ENCODE measurements around the gene TBC1D4.
"Not testable (repeated sequence)": the region's sequence is repeated elsewhere in the genome, so short reads cannot be mapped to it uniquely, and the experiment has no call there.

The TBC1D4 gene

GRCh38 chr13:75258159-75258782, 223.7 kb downstream of the TBC1D4 start:
- Mint-ChIP-seq H3K4me3 (no peak overlapping the region), H3K27me3 (peaks cover 3% of the 10 kb centered on the region), H3K36me3 (no peaks in the 10 kb centered on the region), H3K4me1 (no peaks in the 10 kb centered on the region), H3K27ac (no peak overlapping the region), H3K9me3 (no peaks in the 10 kb centered on the region)
- ATAC-seq (ENCODE audit: low read depth) = no peak
- DNase-seq (ENCODE audit: low spot score in 2 of 2) = no peak

DNA sequence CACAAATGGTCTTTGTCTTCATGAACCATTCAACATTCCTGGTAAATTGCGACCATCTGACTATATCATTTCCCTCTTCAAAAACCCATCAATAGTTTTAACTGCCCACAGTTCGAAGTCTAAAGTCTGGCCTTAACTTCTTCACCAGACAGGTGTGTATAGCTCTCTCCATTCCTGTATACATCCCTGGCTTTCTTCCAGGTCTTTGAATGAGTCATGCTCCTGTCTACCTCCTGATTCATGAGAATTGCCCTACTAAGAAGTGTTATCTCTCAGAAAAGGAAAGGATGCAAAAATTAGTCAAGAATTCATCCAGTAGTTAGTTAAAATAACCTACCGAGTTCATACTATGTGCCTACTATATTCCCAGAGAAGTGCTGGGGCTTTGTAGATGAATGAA, 225.0 kb downstream of the TBC1D4 start:
- ATAC-seq (ENCODE audit: low read depth) = no peak
- Mint-ChIP-seq H3K9me3 (no peaks in the 10 kb centered on the region), H3K4me3 (no peak overlapping the region), H3K27me3 (peaks cover 4% of the 10 kb centered on the region), H3K4me1 (no peaks in the 10 kb centered on the region), H3K27ac (no peak overlapping the region), H3K36me3 (no peaks in the 10 kb centered on the region)
- no peak for DNase-seq (ENCODE audit: low spot score in 2 of 2)

DNA sequence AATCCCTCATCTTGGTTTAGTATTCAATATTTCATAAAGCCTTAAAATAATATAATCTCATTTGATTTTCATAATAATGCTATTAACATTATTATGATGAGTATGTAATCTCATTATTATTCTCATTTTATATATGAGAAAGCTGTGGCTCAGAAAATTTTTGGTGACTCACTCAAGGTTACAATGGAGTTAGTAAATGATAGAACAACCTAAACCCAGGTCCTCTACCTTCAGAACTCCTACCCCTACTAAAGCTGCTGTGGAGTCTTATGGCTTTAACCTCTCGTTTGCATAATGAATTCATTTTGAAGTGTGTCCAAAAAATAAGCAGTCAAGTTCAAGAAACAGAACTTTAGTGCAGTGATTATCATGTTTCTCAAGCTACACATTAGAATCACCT, 226.3 kb downstream of the TBC1D4 start:
- no peak for ATAC-seq (ENCODE audit: low read depth)
- Mint-ChIP-seq H3K36me3 (no peaks in the 10 kb centered on the region), H3K27ac (no peak overlapping the region)

GRCh38 chr13:75255147-75255546, 226.8 kb downstream of the TBC1D4 start:
- Mint-ChIP-seq H3K27ac (no peak overlapping the region), H3K9me3 (no peaks in the 10 kb centered on the region), H3K27me3 (peaks cover 4% of the 10 kb centered on the region), H3K36me3 (no peaks in the 10 kb centered on the region), H3K4me1 (no peaks in the 10 kb centered on the region), H3K4me3 (no peak overlapping the region)
- no peak for DNase-seq (ENCODE audit: low spot score in 2 of 2)
- no peak for ATAC-seq (ENCODE audit: low read depth)

More for the DNA sequence above, 226.3 kb downstream of the TBC1D4 start:
- H3K4me1 Mint-ChIP-seq = no peaks in the 10 kb centered on the region
- no peaks in the 10 kb centered on the region for H3K9me3 Mint-ChIP-seq
- H3K27me3 Mint-ChIP-seq = peaks cover 4% of the 10 kb centered on the region
- DNase-seq (ENCODE audit: low spot score in 2 of 2) = no peak
- no peak overlapping the region for H3K4me3 Mint-ChIP-seq

- Mint-ChIP-seq H3K27me3 (peaks cover 6% of the 10 kb centered on the region), H3K4me3 (no peak overlapping the region), H3K9me3 (no peaks in the 10 kb centered on the region), H3K27ac (no peak overlapping the region), H3K36me3 (no peaks in the 10 kb centered on the region), H3K4me1 (no peaks in the 10 kb centered on the region)
- DNase-seq (ENCODE audit: low spot score in 2 of 2) = no peak
- ATAC-seq (ENCODE audit: low read depth) = no peak
Observed at GRCh38 chr13:75251188-75251587, 230.8 kb downstream of the TBC1D4 start.

DNA sequence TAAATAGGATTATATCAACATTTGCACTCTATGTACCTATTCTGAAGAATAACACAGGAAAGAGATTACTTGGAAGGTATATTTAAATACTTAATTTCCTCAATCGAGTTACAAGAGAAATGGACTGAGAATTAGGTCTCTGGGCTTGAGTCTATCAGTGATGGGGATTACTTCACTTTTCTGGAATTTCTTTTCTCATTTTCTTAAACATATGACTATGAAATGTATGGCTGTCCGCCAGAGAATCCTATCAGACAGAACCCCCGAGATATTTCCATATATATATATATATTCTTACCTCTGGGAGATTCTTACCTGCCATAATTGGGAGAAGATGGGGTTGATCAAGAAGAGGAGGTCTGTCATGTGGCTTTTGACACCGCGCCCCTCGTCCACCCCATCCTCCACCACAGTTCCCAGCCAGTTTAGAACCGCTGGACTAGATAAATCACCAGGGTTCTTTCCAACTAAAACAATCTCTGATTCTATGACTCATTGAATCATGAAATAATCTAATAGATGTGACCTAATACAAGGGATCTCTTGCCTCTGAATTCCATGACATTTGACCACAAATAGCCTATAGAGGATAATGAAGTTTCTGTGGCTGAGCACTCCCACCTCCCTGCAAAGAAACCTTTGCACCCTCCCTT, 231.3 kb downstream of the TBC1D4 start:
- Mint-ChIP-seq H3K36me3 (peaks cover 2% of the 10 kb centered on the region), H3K4me3 (no peak overlapping the region), H3K27me3 (peaks cover 8% of the 10 kb centered on the region), H3K4me1 (no peaks in the 10 kb centered on the region), H3K9me3 (peaks cover 2% of the 10 kb centered on the region), H3K27ac (no peak overlapping the region)
- DNase-seq (ENCODE audit: low spot score in 2 of 2) (no peak), ATAC-seq (ENCODE audit: low read depth) (no peak)

GRCh38 chr13:75245578-75245977, 236.4 kb downstream of the TBC1D4 start:
- not testable (repeated sequence) for H3K9me3 Mint-ChIP-seq; H3K27me3 Mint-ChIP-seq; H3K4me1 Mint-ChIP-seq; H3K36me3 Mint-ChIP-seq; H3K4me3 Mint-ChIP-seq; ATAC-seq (ENCODE audit: low read depth); DNase-seq (ENCODE audit: low spot score in 2 of 2); H3K27ac Mint-ChIP-seq

GRCh38 chr13:75240240-75240639, 241.7 kb downstream of the TBC1D4 start:
- H3K4me1 Mint-ChIP-seq; ATAC-seq (ENCODE audit: low read depth); H3K27ac Mint-ChIP-seq; H3K9me3 Mint-ChIP-seq; H3K4me3 Mint-ChIP-seq; H3K27me3 Mint-ChIP-seq; H3K36me3 Mint-ChIP-seq; DNase-seq (ENCODE audit: low spot score in 2 of 2): not testable (repeated sequence)

DNA sequence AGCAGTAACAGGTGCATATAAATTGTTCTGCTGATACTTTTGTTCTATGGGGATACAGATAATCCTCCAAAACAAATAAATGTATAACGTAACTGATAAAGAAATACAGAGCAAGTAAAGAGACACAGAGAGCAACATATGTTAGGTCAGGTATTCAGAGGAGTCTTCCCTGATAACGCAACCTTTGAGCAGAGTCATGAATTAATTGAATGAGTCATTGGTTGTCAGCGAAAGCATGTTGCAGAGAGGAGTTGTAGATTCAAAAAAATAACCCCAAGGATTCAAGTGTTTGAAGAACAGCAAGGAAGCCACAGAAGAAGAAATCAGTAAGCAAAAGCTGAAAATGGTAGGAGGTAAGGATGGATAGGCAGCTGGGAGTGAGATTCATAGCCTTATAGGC, 245.2 kb downstream of the TBC1D4 start:
- no peaks in the 10 kb centered on the region for H3K4me1 Mint-ChIP-seq
- H3K9me3 Mint-ChIP-seq = peaks cover 13% of the 10 kb centered on the region
- DNase-seq (ENCODE audit: low spot score in 2 of 2) (no peak), ATAC-seq (ENCODE audit: low read depth) (no peak)
- peaks cover 2% of the 10 kb centered on the region for H3K27me3 Mint-ChIP-seq
- no peak overlapping the region for H3K27ac Mint-ChIP-seq
- H3K36me3 Mint-ChIP-seq = peaks cover 1% of the 10 kb centered on the region
- H3K4me3 Mint-ChIP-seq = no peak overlapping the region
